ENCODE results near the gene KATNBL1.

- TF ChIP-seq, protein P1, sequence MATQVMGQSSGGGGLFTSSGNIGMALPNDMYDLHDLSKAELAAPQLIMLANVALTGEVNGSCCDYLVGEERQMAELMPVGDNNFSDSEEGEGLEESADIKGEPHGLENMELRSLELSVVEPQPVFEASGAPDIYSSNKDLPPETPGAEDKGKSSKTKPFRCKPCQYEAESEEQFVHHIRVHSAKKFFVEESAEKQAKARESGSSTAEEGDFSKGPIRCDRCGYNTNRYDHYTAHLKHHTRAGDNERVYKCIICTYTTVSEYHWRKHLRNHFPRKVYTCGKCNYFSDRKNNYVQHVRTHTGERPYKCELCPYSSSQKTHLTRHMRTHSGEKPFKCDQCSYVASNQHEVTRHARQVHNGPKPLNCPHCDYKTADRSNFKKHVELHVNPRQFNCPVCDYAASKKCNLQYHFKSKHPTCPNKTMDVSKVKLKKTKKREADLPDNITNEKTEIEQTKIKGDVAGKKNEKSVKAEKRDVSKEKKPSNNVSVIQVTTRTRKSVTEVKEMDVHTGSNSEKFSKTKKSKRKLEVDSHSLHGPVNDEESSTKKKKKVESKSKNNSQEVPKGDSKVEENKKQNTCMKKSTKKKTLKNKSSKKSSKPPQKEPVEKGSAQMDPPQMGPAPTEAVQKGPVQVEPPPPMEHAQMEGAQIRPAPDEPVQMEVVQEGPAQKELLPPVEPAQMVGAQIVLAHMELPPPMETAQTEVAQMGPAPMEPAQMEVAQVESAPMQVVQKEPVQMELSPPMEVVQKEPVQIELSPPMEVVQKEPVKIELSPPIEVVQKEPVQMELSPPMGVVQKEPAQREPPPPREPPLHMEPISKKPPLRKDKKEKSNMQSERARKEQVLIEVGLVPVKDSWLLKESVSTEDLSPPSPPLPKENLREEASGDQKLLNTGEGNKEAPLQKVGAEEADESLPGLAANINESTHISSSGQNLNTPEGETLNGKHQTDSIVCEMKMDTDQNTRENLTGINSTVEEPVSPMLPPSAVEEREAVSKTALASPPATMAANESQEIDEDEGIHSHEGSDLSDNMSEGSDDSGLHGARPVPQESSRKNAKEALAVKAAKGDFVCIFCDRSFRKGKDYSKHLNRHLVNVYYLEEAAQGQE (IDR thresholded peaks at IDR 0.05; ENCODE audit: unreplicated experiment) = no peak
- TF ChIP-seq EZH2 (IDR thresholded peaks at IDR 0.05; ENCODE audit: low read depth, unreplicated experiment) = no peak
Measured at GRCh38 chr15:34217587-34218225, 7.8 kb upstream of the KATNBL1 start.
